Activated CD8-positive, alpha-beta memory T cell treated with anti-CD3 and anti-CD28 coated beads for 36 hours (primary cell): ENCODE measurements around the gene TTYH1. TPM values are rescaled to one million over a fixed set of nuclear protein-coding genes. Genes with fewer than 3 reads are reported as not detected.

Experiments used
- CTCF ChIA-PET: fragments of 350-600 bp; sonication (Branson Sonifier 250); formaldehyde crosslinking; loops from one replicate; lab custom pipeline; 2021; ENCODE audit warnings: antibody characterized with exemption; lab: Charles Lee
- POLR2A ChIA-PET: fragments of 350-600 bp; sonication (Branson Sonifier 250); formaldehyde crosslinking; loops from one replicate; lab custom pipeline; 2021; ENCODE audit warnings: antibody characterized with exemption; lab: Charles Lee
- total RNA-seq, 2 experiments: library from RNA; stranded (reverse); gene quantifications; one replicate each; pipeline ENCODE4 v1.2.3, GENCODE V29; 2021

Gene TTYH1
- total RNA-seq, 2 experiments from 2014 or later = 0.21 TPM; not detected in 1

DNA sequence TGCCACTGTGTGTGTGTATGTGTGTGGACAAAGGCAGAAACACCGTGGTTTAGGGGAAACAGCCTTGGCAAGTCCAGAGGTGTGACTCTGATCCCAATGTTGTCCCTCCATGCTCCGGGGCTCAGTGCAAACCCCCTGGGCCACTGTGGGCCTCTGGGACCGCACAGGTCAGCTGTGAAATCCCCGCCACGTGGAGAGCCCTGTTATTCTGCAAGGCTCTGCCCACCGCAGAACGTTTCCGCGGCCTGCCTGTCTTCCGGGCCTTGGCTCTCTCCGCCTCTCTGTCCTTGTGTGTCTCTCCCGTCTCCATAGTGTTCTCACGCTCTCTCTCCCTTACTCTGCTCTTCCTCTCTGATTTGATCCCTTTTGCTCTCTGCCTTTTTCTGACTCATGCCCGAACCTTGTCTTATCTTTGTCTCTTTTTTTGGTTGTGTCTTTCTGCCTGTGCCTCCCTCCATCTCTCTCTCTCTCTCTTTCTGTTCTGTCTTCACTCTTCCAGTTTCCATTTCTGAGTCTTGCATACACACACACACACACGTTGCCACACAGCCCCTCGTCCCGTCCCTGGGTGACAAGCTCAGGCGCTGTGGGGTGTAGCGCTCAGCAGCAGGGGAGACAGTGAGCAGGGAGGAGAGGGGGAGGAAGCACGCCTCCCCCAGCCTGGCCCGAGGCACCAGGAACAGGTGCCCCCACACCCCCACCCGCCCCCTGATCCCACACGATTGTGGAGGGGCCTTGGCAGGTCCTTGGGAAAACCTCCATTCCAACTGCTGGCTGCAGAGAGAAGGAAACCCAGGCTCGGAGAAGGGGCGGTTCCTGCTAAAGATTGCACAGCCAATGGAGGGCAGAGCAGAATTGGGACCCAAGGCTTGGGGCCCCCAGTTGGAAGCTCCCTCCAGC, 3.0 kb downstream of the TTYH1 start:
- CTCF ChIA-PET = no interaction called here
- POLR2A ChIA-PET = no interaction called here

- ChIA-PET POLR2A (no interaction called here), CTCF (no interaction called here)
These were observed 3.9 kb downstream of the TTYH1 start for GRCh38 chr19:54418930-54419800.

DNA sequence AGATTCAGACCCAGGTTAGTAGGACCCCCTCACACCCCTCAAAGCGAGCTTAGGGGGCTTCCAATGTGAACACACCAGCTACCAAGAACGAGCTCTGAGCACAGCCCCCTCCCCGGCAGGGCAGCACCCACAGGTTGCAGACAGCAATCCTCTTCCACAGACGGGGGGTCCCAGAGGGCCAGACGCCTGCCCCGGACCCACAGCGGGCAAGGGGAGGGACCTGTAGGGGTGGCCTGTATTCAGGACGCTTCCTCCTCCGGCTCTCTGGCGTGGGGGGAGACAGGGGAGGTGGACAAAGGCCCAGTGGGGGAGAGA, 4.8 kb downstream of the TTYH1 start:
- ChIA-PET CTCF (no interaction called here), POLR2A (no interaction called here)

GRCh38 chr19:54420383-54421168, 5.3 kb downstream of the TTYH1 start:
- ChIA-PET CTCF (no interaction called here), POLR2A (no interaction called here)

DNA sequence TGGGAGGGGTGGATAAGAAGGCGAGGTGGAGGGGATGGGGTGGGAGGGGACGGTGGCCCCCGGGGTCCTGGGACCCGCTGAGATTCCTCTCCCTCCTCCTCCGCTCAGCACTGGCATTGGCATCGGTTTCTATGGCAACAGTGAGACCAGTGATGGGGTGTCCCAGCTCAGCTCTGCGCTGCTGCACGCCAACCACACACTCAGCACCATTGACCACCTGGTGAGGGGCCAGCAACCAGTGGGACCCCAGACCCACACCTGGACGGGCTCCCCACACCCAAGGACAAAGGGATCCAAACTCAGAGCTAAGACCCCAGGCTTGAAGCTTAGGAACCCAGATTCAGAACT, 5.9 kb downstream of the TTYH1 start:
- POLR2A ChIA-PET = no interaction called here
- CTCF ChIA-PET = interaction anchor here (1.3 kb wide), 1 partner anchor 12 kb away, joined by 3 read pairs; no protein-coding TSS in a partner anchor

DNA sequence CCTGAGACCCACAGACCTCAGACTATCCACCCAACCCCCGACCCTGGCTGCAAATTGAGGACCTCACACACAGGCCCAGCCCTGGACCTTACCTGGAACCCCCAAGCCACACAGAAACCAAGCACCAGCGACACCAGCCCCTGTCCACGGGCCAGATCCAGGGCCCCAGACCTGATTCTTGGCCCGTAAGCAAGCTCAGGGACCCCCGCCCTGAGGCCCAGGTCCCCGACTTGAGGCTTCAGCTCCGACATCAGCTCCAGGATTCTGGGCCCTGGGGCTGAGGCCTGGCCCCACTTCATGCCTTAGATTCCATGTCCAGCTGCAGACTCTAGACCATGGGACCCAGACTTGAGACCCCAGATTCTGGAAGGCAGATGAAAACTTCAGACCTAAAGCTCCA, 6.3 kb downstream of the TTYH1 start:
- CTCF ChIA-PET = interaction anchor here (1.3 kb wide), 1 partner anchor 11 kb away, joined by 3 read pairs; no protein-coding TSS in a partner anchor
- POLR2A ChIA-PET = no interaction called here

- CTCF ChIA-PET = interaction anchor here (0.7 to 1.3 kb wide), 2 partner anchors 11 to 12 kb away, joined by 3 read pairs; no protein-coding TSS in a partner anchor
- POLR2A ChIA-PET = no interaction called here
These were observed 6.9 kb downstream of the TTYH1 start for GRCh38 chr19:54422136-54422535.

DNA sequence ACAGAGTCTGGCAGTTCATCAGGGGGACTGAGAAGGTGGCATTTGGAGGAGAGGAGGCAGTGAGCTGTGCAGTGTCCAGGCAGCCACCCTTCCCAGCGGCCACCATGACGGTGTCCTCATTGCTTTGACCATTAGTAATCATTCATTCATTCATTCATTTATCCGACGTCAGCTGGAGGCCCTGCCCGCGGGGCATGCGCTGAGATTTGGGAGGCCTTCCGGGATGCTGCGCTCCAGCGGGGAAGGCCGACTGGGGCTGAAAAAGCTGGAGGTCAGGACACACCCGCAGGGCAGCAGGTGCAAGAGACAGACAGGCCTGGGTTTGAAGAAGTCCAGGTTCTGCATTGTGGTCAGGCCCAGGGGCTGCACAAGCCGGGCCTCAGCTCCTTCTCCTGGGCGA, 8.9 kb downstream of the TTYH1 start:
- CTCF ChIA-PET = interaction anchor here (1.0 to 2.1 kb wide), 2 partner anchors 14 to 16 kb away, joined by 3 to 5 read pairs; no protein-coding TSS in a partner anchor

DNA sequence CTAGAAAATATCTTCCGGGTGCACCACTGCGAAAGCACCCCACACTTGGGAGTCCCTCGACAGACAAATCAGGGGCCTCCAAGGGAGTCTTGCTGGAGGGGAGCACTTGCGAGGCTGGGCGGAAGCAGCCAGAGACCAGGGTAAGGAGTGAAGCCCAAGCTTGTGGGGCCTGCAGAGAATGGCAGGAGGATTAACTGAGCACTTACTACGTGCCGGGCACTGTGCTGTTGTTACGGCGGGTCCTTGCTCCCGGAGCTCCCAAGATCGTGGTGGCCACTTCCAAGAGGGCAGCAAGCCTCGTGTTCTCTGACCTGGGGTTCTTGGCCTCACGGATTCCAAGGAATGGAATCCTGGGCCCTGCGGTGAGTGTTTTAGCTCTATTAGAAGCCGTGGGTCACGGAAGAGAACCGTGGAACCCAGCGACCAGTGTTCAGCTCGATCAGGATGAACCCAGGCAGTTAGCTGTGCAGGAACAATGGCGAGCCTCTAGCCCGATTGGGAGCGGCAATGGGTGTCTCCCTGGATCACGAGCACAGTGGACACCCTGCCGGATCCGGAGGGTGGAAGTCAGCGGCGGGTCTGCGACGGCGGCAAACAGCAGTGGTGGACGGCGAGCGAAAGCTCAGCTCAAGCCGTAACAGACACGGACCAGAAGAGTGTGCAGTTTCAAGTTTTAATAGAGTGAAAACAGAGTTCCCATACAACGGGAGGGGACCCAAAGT, 9.6 kb downstream of the TTYH1 start:
- CTCF ChIA-PET = interaction anchor here (2.1 kb wide), 1 partner anchor 14 kb away, joined by 5 read pairs; no protein-coding TSS in a partner anchor

More for the DNA sequence above, 8.9 kb downstream of the TTYH1 start:
- POLR2A ChIA-PET = no interaction called here

DNA sequence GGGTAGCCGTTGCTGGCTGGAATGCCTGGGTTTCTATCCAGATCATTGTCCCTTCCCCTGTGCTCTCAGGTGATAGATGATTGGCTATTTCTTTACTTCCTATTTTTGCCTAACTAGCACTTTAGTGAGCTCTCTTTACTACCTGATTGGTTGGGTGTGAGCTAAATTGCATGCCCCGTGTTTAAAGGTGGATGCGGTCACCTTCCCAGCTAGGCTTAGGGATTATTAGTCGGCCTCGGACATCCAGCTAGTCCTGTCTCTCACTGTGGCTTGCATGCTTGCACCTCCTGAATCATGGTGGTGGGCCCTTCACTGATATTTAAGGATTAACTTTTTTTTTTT, 10.1 kb downstream of the TTYH1 start:
- POLR2A ChIA-PET = no interaction called here
- CTCF ChIA-PET = interaction anchor here (2.1 kb wide), 1 partner anchor 13 kb away, joined by 5 read pairs; no protein-coding TSS in a partner anchor

More for the DNA sequence above, 9.6 kb downstream of the TTYH1 start:
- POLR2A ChIA-PET = no interaction called here

DNA sequence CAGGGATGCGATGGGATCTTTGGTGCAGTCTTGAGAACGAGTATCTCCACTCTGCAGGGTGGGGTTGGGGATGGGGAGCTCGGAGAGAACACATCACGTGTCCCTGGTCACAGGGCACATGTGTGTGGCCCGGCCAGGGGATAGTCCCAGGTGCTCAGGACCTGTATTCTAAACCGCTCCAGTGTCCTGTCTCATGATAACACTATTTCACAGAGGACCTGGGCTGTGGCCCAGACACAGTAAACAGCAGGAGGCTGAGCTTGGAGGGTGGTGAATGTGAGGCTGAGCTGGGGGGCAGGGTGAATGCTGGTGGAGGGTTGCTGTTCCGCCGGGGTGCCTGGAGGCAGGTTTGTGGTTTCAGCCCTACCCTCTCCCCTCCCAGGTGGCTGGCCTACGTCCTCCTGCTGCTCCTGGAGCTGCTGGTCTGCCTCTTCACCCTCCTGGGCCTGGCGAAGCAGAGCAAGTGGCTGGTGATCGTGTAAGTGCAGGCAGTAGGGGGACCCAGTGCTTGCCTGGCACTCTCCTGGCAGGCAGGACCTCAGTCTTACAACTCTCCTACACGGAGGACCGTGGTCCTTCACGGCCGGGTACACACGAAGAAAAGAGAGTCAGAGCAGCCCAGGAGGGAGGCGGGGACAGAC, 11.1 kb downstream of the TTYH1 start:
- CTCF ChIA-PET = no interaction called here
- POLR2A ChIA-PET = no interaction called here

GRCh38 chr19:54427586-54427985, 12.3 kb downstream of the TTYH1 start:
- POLR2A ChIA-PET = interaction anchor here (0.6 to 1.1 kb wide), 2 partner anchors 11 to 12 kb away, joined by 3 to 5 read pairs; no protein-coding TSS in a partner anchor
- CTCF ChIA-PET = no interaction called here

GRCh38 chr19:54428323-54429175, 13.3 kb downstream of the TTYH1 start:
- ChIA-PET CTCF (interaction anchor here (1.0 kb wide), 1 partner anchor 9 kb away, joined by 3 read pairs; no protein-coding TSS in a partner anchor), POLR2A (interaction anchor here (1.1 kb wide), 1 partner anchor 11 kb away, joined by 3 read pairs; no protein-coding TSS in a partner anchor)

DNA sequence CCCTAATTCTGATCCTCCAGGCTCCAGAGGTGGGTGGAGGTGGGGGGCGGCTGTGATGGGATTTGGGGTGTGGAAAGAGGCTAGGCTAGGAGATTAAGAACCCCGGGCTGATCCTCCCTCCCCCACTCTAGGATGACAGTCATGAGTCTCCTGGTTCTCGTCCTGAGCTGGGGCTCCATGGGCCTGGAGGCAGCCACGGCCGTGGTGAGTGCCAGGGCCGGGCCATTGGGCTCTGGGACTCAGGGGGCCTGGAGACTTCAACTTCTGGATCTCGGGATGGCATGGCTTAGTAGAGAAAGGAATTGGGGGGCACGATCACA, 13.9 kb downstream of the TTYH1 start:
- ChIA-PET CTCF (interaction anchor here (1.0 kb wide), 1 partner anchor 9 kb away, joined by 3 read pairs; no protein-coding TSS in a partner anchor), POLR2A (no interaction called here)

DNA sequence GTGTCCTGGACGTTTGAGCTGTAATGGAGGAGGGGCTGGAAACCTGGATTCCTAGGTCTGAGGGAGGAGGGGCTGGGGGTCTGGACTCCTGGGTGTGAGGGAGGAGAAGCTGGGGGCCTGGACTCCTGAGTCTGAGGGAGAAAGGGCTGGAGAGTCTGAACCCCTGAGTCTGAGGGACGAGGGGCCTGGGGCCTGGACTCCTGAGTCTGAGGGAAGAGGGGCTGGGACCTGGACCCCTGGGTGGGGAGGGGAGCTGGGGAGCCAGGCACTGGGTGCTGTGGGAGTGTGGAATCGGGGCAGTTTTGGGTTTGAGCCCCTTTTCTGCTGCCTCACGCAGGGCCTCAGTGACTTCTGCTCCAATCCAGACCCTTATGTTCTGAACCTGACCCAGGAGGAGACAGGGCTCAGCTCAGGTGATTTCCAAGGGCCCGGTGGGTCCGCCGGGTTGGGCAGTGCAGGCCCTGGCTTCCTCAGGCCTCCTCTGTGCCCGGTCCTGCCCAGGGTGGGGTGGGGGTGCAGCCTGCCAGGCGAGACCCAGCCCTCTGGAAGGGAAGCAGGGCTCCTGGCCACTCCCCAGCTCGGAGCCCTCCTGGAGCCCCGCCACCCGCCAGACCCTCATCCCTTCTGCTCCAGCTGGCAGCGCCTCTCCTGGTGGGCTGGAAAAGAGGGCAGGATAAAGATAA, 14.4 kb downstream of the TTYH1 start:
- ChIA-PET CTCF (no interaction called here), POLR2A (no interaction called here)

DNA sequence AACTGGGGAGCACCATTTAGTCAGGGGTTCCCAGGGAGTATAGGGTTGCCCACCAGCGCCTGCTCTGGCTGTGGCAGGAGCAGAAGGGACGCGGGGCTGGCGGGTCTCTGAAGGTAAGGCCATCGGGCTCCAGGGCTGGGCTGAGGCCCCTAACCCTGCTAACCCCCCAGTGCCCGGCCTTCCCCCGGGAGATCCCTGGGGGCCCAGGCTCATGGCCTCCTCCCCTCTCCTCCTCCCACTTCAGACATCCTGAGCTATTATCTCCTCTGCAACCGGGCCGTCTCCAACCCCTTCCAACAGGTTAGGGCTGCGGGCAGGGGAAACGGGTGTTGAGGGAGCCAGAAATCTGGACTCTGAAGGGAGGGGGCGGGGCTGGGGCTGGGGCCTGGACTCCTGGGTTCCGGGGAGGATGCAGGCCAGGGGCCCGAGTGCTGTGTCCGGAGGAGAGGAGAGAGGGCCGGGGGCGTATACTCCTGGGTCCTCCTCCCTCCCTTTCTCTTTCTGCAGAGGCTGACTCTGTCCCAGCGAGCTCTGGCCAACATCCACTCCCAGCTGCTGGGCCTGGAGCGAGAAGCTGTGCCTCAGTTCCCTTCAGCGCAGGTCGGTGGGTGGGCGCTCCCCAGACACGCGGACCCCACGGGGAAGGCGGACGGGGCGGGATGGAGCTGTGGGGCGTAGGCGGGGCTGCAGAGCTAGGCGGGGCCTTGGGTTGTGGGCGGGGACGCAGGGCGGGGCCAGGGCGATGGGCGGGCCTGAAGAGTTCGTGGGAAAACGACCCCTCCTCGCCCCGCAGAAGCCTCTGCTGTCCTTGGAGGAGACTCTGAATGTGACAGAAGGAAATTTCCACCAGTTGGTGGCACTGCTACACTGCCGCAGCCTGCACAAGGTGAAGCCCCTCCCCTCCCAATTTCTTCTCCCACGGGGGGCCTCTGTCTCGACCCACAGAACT, 15.3 kb downstream of the TTYH1 start:
- CTCF ChIA-PET = no interaction called here
- POLR2A ChIA-PET = no interaction called here
